ENCODE data around the gene BICDL2.
A peak's percentile ranks its signal among the peaks of the same experiment; 100 is the strongest.

The BICDL2 gene

DNA sequence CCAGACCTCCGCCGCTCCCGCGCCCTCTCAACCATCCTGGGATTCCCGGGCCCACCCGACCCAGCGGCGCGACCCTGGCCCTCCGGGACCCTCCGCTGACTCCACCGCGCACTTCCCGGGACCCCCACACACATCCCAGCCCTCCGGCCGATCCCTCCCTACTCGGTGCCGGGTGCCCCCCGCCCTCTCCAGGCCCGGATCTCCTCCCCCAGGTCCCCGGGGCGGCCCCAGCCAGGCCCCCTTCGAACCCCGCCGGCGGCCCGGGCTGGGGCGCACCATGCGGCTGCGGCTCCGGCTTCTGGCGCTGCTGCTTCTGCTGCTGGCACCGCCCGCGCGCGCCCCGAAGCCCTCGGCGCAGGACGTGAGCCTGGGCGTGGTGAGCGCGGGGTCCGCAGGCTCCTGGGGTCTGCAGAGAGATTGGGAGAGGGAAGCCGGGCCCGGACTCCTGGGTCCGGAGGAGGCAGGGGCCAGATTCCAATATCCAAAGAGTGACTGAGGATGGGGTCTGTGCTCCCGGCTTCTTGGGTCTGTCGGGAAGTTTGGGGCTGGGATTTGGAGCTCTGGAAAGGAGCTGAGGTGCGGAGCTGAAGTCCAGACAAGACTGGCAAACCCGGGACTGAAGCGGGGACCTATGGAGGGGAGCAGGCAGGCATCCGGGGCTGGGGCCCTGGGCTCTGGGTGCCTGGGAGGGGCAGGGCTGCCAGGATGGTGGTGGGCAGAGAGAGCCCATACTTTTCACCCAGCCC lies 10.1 kb upstream of the BICDL2 start:
- no peak for DNase-seq
- TF ChIP-seq POLR2A (IDR thresholded peaks at IDR 0.05; ENCODE audit: low read length) = no peak
- TF ChIP-seq GATA1 (IDR thresholded peaks at IDR 0.05; ENCODE audit: low read depth, low read length) = no peak

DNA sequence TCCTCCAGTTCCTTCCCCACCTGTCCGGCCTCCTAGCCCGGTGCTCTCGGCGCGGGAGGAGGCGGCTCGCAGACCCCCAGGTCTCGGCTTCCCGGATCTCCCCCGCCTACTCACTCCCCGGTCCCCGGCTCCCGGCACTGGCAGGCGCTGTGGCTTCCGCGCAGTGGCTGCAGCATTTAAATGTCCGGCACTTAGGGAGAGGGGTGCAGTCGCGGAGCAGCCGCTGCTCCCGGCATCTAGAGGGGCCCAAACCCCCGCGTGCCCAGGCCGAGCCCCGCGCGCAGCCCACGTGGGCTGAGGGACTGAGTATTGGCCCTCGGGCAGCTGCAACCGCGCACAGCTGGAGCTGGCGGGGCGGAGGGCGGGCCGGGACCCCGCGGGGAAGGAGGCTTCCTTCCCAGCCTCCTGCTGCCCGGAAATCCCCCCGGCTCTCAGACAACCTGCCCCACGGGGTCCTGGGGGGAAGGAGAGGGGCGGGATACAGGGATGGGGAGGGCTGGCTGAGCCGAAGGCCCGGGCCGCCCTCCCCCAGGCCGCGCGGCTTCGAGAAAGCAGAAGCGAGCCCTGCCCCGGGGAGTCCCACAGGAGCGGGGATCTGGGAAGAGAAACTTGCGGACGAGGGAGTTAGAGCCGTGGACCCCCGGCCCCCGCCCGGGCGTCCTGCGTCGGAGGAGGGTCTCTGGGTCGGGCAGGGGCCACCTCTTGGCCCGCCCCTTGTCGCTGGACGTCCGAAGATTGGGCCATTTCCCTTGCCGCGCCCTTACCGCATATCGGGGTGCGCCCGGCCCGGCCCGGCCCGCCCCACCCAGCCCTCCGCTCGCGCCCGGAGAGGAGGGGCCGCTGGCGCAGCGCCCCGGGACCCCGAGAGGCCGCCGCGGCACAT lies 9.3 kb upstream of the BICDL2 start, which contains the start of gene MMP25:
MMP25 (plus strand) TSS at position 804 of the 883 bp plus-strand sequence. CDS start 357 bp downstream, outside the sequence.
- no peak for DNase-seq
- TF ChIP-seq GATA1 (IDR thresholded peaks at IDR 0.05; ENCODE audit: low read depth, low read length) = no peak
- no peak for TF ChIP-seq POLR2A (IDR thresholded peaks at IDR 0.05; ENCODE audit: low read length)

DNA sequence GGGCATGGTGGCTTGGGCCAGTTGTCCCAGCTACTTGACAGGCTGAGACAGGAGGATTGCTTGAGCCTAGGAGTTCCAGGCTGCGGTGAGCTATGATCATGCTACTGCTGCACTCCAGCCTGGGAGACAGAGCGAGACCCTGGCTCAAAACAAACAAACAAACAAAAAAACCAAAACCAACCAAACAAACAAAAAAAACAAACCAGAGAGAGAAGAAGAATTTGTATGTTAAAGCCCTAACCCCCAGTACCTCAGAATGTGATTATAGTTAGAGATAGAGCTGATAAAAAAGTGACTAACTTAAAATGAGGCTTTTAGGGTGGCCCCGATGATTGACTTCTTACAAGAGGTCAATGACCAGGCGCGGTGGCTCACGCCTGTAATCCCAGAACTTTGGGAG lies 8.0 kb upstream of the BICDL2 start:
- TF ChIP-seq GATA1 (IDR thresholded peaks at IDR 0.05; ENCODE audit: low read depth, low read length) (no peak), POLR2A (IDR thresholded peaks at IDR 0.05; ENCODE audit: low read length) (no peak)
- no peak for DNase-seq

DNA sequence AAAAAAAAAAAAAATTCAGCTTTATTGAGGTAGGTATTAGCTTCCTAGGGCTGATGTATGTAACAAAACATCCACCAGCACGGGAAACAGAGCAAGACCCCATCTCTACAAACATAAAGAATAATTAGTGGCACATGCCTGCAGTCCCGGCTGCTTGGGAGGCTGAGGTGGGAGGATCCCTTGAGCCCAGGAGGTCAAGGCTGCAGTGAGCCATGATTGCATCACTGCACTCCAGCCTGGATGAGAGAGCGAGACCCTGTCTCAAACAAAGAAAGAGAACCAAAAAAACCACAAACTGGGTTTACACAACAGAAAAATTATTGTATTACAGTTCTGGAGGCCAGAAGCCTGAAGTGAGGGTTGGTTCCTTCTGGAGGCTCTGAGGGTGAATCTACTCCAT lies 5.6 kb upstream of the BICDL2 start:
- no peak for DNase-seq
- TF ChIP-seq GATA1 (IDR thresholded peaks at IDR 0.05; ENCODE audit: low read depth, low read length) (no peak), POLR2A (IDR thresholded peaks at IDR 0.05; ENCODE audit: low read length) (no peak)

DNA sequence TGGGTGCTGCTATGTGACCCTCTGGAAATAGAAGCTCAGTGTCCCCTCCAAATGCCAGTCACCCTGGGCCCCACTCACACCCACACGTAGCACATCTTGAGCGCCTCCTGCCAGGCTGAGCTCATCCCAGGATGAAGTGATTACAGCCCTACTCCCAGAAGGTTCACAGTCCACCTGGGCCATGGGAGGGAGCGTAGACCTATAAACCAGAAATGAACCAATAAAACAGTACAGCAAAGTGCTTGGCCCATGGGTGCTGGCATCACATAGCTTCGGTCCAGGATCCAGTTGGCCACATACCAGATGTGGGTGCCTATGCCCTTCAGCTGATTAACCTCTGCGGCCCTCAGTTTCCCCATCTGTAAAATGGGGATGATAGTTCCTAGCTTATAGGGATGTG lies 2.2 kb upstream of the BICDL2 start:
- DNase-seq = no peak
- no peak for TF ChIP-seq GATA1 (IDR thresholded peaks at IDR 0.05; ENCODE audit: low read depth, low read length)
- TF ChIP-seq POLR2A (IDR thresholded peaks at IDR 0.05; ENCODE audit: low read length) = no peak

DNA sequence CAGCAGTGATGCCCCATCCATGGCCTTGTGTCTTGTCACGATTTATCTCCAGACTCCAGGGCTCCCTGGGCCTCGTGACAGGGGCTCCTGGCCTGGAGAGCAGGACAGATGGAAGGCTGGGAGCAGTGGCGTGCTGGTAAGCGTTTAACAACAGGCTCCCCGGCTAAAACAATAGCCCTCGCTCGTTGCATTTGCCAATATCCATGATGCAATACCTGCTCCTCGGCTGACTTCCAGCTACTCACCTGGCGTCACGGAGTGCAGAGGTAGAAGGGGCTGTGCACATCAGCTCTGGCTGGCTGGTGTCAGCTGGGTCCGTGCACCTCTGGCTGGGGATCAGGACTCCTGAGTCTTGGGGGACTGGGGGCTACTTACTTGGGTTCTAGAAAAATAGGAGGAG lies 1.5 kb upstream of the BICDL2 start:
- no peak for TF ChIP-seq POLR2A (IDR thresholded peaks at IDR 0.05; ENCODE audit: low read length)
- no peak for TF ChIP-seq GATA1 (IDR thresholded peaks at IDR 0.05; ENCODE audit: low read depth, low read length)
- no peak for DNase-seq

DNA sequence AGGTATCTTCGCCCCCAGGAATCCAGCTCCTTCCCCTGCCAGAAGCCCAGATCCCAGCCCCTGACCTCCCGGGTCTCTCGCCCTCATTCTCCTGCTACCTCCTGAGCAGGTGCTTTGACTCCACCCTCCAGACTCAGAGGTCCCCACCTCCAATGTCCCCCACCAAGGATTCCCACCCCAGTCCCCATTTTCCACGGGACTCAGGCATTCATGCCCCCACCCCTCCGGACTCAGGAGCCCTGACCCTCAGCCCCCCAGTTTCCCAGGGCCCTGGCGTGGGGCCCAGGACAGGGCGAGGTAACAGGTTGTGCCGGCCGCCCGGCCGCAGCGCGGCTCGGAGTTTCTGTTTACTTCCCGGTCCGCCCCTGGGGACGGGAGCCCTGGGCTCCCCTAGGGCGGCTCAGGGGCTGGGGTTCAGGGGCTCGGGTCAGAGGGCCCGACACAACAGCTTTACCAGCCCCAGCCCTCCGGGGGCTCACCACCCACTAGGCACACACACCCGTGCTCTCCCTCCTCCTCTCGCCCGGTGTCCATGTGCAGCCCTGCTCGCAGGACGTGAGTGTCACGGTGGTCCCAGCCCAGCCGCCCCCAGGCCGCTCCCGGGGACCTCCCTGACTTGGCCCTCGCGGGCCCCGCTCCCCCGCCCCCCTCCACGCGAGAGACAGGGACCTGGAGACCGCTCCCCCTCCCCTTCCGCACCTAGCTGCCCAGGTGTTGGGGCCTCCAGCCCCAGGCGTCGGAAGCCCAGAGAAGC lies 595 bp downstream of the BICDL2 start:
- DNase-seq = no peak
- TF ChIP-seq POLR2A (IDR thresholded peaks at IDR 0.05; ENCODE audit: low read length) (no peak), GATA1 (IDR thresholded peaks at IDR 0.05; ENCODE audit: low read depth, low read length) (no peak)

DNA sequence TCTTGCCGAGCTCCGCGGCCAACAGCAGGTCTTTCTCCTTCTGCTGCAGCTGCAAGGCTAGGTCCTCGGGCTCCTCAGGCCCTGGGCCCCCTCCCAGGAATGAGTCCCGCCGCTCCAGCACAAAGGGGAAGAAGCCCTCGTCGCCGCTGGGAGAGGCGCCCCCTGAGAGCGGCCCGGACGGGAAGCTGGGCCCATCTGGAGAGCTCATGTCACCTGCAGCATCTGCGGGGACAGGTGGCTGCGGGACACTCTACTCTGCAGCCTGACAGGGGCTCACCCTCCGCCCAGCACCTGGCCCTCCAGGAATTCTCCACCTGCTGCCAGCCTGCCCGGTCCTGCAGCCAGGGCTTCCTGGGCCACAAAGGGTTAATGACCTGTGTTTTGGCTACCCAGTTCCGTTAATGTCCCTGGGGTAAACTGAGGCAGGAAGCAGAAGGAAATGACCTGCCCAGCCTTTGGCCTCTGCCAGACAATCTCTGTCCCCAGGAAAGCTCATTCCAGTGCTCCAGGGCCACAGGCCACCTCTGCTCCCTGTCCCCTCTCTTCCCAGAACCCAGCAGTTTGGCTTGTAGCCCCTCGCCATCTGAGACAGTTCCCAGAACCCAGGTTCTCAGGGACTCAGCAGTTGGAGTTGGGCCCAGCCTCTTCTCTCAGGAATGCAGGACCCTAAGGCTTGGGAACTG lies 1.3 kb downstream of the BICDL2 start:
- TF ChIP-seq GATA1 (IDR thresholded peaks at IDR 0.05; ENCODE audit: low read depth, low read length) = no peak
- TF ChIP-seq POLR2A (IDR thresholded peaks at IDR 0.05; ENCODE audit: low read length) = no peak
- no peak for DNase-seq

DNA sequence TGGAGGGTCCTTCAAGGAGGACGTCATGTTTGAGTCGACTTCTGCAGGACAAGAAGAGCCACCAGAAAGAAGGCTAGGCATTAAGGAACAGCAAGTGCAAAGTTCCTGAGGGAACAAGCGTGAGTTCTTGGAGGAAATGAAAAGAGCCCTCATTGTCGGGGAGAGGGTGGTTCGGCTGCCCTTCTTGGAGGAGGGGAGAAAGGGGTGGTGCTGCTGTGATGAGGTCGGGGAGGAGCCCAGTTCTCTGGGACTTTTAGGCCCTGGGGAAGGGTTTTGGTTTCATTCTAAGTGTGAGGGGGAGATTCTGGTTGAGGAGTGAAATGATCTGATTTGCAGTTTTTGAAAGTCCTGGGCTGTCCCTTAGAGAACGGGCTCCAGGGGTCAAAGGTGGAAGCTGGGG lies 4.1 kb downstream of the BICDL2 start:
- no peak for DNase-seq
- TF ChIP-seq GATA1 (IDR thresholded peaks at IDR 0.05; ENCODE audit: low read depth, low read length) (no peak), POLR2A (IDR thresholded peaks at IDR 0.05; ENCODE audit: low read length) (no peak)

DNA sequence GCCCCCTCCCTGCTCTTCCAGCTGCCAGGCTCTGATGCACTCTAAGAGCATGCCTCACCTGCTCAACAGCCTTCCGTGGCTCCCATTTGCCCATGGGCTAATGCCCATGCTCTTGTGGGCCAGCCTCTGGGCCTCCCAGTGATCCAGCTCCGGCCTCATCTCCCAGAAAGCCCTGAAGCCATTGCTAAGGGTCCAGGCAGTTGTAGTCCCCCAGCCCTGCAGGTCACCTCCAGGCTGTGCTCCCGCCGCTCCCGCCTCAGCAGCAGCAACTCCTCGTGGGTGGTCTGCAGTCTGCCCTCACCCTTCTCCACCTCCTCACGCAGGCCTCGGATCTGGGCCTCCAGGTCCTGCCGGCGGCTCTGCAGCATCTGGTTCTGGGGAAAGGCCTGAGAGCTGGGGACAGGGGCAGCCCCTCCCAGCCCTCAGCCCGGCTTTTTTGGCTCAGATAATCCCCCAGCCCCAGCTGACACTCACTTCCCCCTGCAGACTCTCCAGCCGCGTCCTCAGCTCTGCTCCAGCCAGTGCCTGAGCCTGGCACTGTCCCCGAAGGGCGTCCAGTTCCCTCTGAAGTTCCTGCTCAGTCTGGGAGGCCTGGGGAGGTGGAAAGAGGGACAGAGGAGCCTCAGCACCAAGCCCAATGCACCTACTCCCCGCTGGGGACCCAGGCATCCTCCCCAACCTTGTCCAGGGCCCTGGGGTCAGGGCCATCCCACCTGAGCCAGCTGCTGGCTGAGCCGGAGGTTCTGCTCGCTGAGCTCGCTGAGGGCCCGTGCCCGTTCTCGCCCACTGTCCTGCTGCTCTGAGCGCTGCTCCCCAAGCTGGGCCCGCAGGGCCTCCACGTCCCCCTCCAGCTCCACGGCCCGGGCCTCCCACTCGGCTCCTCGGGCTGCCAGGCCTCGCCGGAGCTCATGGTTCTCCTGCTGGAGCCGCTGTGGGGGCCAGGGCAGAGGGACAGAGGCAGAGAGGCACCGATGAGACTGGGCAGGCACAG lies 6.2 kb downstream of the BICDL2 start:
- TF ChIP-seq POLR2A (IDR thresholded peaks at IDR 0.05; ENCODE audit: low read length) (no peak), GATA1 (IDR thresholded peaks at IDR 0.05; ENCODE audit: low read depth, low read length) (no peak)
- no peak for DNase-seq

DNA sequence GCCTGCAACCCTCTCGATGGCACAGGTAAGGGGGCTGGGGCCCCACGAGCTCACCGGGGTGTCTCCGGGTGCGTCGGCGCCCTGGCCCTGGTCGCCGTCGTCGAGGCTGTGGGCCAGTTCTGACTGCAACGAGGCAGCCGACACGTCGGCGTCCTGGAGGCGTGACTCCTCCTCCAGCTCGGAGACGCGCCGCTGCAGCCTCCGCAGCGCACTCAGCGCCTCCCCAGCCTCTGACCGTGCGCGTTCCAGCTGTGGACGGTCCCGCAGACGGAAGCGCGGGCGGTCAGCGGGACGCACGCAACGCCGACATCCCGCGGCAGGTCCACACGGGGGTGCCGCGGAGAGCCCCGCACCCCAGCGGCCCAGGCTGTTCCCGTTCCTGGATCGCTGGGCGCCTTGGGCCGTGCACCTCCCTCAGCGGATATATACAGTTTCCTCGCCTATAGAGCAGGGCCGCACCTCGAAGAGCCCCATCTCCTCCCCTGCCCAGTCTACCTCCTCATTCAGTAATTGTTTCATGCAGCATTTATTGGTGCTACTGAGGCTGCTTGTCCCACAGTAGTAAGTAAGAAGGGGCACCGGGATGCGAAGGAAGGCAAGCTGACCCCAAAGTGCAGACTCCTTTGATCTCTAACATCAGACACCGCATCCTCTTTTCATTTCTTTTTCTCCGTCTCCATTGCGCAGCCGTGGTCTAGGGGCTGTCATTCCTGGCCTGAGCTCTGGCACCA lies 7.1 kb downstream of the BICDL2 start:
- TF ChIP-seq POLR2A (IDR thresholded peaks at IDR 0.05; ENCODE audit: low read length) (no peak), GATA1 (IDR thresholded peaks at IDR 0.05; ENCODE audit: low read depth, low read length) (no peak)
- DNase-seq = peak; percentile 22 to 31
